Epithelial cell of proximal tubule (primary cell): ENCODE data around the gene CCDC188. TPM values are rescaled to one million over a fixed set of nuclear protein-coding genes. Genes with fewer than 3 reads are reported as not detected.

Source experiments
- DNase-seq: peaks from one replicate; pipeline ENCODE4 v3.0.0-alpha.2; 2011; ENCODE audit warnings: low read depth
- H3K4me3 ChIP-seq: 2 replicates; pipeline ENCODE4 v1.5.1; 2011; ENCODE audit warnings: low read depth, mild to moderate bottlenecking, low read length
- total RNA-seq: library from RNA; depleted of rRNA; stranded (reverse); fragments of >200 nt; gene quantifications from 2 replicates; pipeline ENCODE4 v1.2.3, GENCODE V29; 2015
- TF ChIP-seq, protein P1 (sequence below): conservative IDR thresholded peaks from 2 replicates; pipeline ENCODE4 v1.5.1; 2012; ENCODE audit warnings: low read depth, mild to moderate bottlenecking, low read length

The CCDC188 gene
- total RNA-seq, 1 donor from 2014 or later, result not detected

DNA sequence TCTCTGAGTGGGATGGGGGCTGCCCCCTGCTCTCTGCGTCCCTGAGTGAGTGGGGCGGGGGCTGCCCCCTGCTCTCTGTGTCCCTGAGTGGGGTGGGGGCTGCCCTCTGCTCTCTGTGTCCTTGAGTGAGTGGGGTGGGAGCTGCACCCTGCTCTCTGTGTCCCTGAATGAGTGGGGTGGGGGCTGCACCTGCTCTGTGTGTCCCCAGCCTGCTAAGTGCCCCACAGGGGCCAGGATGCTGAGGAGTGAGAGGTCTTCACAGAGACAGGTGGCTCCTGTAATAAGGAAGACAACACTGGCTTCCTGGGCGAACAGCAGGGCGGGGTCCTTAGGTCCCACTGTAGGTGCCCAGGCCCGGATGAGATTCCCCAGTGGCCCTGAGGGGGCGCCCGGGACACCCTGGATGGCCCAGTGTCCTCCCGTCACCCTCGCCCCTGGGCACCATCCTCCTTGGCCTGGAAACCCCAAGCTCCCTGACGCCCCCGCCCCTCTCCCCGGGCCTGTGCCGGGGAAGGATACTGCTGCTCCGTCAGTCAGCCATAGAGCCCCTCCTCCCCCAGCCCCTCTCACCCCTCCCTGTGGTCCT is 3.8 kb upstream of the CCDC188 start:
- DNase-seq, result no peak
- no peak overlapping the region for H3K4me3 ChIP-seq
- TF ChIP-seq, protein P1, sequence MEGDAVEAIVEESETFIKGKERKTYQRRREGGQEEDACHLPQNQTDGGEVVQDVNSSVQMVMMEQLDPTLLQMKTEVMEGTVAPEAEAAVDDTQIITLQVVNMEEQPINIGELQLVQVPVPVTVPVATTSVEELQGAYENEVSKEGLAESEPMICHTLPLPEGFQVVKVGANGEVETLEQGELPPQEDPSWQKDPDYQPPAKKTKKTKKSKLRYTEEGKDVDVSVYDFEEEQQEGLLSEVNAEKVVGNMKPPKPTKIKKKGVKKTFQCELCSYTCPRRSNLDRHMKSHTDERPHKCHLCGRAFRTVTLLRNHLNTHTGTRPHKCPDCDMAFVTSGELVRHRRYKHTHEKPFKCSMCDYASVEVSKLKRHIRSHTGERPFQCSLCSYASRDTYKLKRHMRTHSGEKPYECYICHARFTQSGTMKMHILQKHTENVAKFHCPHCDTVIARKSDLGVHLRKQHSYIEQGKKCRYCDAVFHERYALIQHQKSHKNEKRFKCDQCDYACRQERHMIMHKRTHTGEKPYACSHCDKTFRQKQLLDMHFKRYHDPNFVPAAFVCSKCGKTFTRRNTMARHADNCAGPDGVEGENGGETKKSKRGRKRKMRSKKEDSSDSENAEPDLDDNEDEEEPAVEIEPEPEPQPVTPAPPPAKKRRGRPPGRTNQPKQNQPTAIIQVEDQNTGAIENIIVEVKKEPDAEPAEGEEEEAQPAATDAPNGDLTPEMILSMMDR, result no peak

DNA sequence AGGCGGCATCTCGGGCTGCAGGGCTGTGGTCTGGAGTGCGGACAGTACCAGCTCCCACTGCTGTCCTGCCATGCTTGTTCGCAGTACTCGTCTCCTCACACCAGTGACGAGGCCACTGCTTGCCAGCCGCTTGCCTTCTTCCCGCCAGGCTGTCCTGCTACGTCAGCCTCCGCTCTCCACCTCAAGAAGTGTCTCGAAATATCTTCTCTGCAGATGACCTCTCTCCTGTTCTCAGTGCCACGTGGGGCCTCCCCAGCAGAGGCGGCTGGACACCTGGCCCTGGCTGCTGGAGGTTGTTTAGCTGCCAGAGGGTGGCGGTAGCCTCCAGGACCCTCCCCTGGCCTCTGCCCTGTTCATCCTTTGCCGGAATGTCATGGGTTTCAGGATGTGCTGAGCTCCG is 3.1 kb upstream of the CCDC188 start:
- H3K4me3 ChIP-seq, result no peak overlapping the region
- TF ChIP-seq, protein P1, result no peak
- no peak for DNase-seq

DNA sequence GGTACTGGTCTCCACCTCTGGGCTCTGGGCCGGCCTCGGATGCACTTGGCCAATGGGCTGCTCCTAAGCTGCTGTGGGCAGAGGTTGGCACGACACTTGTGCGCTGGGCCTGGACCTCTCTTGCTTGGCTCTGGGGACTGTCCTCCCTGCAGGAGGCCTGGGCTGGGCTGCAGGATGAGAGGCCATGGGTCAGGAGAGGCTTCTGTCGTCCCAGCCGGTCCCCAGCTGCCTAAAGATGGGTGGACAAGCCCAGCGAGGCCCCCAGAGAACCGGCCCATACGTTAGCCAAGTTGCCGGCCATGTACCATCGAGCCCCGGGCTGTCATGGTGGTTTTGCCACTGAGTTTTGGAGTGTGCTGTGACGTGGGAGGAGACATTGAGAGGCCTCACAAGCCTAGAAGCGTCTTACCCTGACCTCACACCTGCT is 1.6 kb upstream of the CCDC188 start:
- TF ChIP-seq, protein P1, result no peak
- H3K4me3 ChIP-seq, result no peak overlapping the region
- DNase-seq, result no peak

DNA sequence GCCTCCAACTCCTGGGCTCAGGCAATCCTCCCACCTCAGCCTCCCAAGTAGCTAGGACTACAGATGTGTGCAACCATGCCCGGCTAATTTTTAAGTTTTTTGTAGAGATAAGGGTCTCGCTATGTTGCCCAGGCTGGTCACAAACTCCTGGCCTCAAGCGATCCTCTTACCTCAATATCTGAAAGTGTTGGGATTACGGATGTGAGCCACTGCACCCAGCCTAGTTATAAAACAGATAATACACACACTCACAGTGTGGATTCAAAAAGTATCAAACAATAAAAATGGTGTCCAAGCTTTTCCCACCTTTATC is 377 bp upstream of the CCDC188 start:
- DNase-seq, result no peak
- TF ChIP-seq, protein P1, result no peak
- no peak overlapping the region for H3K4me3 ChIP-seq

DNA sequence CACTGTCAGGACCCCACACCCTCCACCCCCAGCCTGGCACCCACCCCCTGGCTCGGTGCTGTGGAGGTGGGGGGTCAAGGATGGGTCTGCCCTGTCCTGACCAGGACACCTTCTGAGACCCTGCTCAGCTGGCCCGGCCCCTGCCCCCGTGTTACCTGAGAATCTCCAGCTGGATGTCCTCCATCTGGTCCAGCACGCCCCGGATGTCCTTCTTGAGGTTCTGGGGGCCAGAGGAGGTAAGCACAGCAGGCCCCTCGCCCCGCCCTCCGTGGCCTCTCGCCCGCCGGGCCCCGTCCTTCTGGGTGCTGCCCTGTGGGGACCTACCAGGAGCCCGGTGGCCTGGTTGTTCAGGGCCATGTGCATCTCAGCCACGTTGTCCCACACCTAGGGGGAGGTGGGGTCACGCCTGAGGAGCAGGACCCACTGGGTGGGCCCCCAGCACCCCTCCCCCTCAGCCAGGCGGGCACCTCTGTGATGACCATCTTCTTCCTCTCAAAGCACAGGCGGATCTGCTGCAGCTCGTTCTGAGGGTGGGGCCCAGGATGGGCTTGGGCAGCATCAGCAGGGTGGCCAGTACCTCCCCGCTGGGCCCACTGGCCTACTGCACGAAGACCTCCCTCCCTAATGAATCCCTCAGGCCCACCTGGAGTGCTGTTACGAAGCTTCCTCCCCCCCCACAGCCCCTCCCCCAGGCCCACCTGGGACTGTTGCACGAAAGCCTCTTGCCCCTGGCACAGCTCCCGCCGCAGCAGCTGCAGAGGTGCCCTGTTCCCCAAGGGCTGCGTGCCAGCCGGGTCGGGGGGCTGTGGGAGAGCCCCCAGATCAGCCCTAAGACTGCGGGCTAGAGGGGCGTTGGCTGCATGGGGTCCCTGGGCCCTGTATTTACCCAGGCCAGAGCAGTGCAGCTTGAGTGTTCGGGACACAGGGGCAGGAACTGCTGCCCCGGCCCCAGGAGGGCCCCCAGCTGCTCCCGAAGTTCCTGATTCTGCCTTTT is 1.3 kb downstream of the CCDC188 start:
- no peak overlapping the region for H3K4me3 ChIP-seq
- TF ChIP-seq, protein P1, result no peak
- DNase-seq, result no peak

DNA sequence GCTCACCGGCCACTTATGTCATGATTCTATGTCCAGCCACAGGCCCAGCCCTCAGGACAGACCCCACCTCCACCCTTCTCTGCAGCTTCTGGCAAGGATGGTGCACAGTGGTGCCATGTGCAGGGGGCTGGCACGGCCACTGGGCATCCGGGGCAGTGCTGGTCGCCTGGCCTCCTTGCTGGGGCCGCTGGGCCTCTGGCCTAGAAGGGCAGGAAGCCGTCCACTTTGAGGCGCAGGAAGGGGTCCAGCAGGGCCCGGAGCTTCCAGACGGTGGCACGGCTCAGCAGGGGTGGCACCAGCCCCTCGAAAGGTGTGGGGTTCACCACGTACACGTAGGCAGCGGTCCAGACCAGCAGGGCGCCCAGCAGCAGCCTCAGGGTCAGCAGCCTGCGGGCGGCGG is 2.4 kb downstream of the CCDC188 start:
- no peak overlapping the region for H3K4me3 ChIP-seq
- TF ChIP-seq, protein P1, result no peak
- no peak for DNase-seq
